GM18508 (cell line): Measurements from ENCODE around the gene CHD9NB.
"Not testable (repeated sequence)": the region's sequence is repeated elsewhere in the genome, so short reads cannot be mapped to it uniquely, and the experiment has no call there.

Experiments
- ATAC-seq: cut with Tn5 transposase; IDR thresholded peaks from one replicate; pipeline ENCODE4 v1.9.1; 2021; ENCODE audit warnings: moderate number of reproducible peaks; ENCODE audit not compliant: insufficient read depth, unreplicated experiment

The CHD9NB gene

DNA sequence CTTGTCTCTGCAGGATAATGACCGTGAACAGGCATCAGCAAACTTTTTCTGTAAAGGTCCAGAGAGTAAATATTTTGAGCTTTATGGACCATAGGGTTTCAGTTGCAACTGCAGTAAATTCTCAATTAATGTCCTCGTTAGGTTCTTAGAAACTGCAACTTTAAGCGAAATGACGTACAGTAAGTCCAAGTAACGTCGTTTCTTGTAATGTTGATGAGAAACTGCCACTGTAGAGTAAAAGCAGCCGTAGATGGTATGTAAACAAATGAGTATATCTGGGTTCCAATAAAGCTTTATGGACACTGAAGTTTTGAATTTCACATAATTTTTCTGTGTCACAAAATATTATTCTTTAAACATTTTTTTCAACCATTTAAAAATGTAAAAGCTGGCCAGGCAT lies 7.0 kb upstream of the CHD9NB start:
- no peak for ATAC-seq

DNA sequence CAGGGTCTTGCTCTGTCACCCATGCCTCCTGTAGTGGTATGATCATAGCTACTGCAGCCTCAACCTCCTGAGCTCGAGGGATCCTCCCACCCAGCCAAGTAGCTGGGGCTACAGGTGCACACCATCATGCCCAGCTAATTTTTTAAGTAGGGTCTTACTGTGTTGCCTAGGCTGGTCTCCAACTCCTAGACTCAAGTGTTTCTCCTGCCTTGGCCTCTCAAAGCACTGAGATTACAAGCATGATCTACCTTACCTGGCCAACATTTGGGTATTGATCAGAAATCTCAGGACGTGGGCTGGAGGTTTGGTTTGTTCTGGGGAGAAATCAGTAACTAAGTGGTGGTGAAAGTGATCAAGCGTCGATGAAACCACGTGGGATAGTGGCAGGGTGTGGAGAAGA lies 6.2 kb upstream of the CHD9NB start:
- ATAC-seq = no peak

DNA sequence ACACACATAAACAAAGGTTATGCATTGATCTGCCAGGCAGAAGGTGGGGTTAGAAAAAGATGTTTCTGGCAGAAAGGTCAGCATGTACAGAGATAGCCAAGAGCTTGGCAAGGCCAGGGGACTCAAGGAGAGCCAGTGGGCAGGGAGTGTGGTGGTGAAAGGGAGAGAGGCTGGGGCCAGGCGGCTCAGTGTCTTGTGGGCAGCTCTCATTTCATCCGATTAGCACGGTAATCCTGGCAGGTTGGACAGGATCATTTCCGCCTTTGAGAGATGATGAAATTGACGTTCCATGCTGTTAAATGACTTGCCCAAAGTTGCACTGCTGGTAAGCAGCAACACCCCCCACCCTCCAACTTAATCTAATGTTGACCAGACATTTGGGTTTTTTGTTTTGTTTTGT lies 5.7 kb upstream of the CHD9NB start:
- no peak for ATAC-seq

DNA sequence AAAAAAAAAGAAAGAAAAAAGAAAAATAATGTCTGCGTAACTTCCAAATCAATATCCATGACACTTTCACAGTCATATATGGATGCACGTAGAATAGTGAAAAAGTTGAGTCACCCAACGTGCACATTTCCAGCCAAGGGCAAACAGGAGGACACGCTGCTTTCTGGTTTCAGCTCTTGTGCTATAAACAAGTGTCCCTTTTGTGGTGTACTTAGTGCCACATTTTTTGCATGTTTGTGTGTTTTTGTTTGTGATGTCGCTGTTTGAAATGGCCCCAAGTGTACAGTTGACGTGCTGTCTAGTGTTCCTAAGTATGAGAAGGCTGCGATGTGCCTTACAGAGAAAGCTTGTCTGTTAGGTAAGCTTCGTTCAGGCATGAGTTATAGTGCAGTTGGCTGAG lies 5.0 kb upstream of the CHD9NB start:
- ATAC-seq = no peak

DNA sequence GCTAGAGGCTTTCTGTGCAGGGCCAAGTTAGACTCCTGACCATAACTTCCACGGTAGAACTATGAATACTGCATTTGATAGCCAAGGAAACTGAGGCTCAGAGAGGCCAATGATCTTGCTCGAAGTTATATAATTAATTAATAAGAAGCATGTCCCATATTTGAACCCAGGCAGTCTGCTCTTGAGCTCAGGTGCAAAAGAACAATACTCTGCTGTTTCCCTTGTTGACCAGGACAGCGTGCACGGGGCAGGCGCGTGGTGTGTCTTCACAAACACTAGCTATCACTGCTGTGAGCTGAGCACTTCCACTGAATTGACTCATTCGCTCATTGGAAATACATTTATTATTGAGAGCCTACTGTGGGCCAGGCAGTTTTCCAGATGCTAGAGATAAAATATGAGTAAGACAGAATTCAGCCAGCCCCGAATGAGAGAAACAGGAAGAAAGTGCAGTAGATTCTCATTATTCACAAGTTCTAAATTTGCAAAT lies 3.7 kb upstream of the CHD9NB start:
- no peak for ATAC-seq

DNA sequence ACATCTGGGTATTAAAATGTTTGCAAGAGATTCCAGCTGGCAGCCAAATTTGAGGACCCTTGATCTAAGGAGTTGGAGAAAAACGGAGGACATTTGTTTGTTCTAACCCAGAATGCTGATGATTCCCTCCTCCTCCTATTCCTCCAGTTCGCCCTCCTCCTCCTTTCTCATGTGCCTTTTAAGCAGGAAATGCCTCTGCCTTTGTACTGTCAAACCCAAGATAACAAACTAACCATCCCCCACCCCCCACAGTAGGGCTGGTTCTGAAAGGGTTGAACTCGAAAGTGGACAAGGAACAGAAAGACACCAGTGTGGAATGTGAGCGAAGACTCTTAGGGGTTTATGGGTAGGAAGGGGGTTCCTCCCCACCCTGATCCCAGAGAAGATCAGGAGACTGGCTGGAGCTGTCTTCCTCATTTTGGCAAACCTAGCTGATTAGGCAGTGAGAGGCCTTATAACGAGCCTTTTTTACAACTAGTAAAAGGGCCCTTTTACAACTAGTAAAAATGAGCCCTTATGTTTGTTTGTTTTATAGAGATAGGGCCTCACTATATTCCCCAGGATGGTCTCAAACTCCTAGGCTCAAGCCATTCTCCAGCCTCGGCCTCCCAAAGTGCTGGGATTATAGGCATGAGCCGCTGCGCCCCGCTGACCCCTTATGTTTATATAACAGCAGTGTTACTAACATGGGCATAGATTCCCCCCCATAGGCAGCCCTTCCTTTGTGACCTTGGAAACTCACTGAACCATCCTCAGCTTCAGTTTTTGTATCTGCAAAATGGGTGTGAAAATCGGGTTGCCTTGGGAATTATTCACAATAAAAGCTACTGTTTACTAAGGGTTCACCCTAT lies 3.1 kb upstream of the CHD9NB start:
- ATAC-seq = no peak

DNA sequence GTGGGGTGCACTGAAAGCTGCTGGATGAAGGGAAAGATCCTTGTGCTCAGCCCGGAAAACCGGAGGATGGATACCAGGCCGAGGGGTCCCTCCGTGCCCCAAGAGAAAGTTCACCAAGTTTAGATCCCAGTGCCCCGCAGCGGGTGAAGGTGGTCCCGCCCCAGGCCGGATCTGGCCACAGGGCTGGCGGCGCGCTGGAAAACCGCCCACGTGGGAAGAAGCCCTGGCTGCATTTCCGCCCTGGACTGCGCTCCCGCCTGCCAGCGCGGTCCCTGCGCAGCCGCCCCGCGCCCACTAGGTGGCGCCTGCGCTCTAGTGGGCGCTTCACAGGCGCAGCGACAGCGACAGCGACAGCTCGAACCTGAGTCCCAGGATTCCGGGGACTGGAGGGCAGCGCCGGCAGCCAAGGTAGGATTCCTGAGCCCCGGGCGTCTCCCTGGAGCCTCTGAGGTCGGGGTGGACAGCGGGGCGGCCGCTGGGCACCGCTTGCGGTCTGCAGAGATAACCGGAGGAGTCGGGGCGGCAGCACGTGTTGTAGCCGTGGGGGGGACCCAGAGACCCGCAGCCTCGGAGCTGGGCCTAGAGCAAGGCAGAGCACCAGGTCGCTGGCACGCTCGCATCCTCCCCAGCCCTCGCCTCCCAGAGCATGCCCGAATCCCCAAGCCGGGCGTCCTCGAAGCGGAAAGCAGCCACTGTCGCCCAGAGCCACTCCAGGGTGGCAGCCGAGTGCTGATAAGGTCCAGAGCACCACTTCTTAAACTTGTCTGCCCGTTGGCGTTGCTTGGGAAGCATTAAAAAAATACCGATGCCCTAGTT lies 2.2 kb upstream of the CHD9NB start, which contains the start of gene CHD9:
TSS of gene CHD9 (plus strand) at position 322 of the 816 bp plus-strand sequence. CDS start 101,099 bp downstream, outside the sequence.
- peak; percentile 31 for ATAC-seq

DNA sequence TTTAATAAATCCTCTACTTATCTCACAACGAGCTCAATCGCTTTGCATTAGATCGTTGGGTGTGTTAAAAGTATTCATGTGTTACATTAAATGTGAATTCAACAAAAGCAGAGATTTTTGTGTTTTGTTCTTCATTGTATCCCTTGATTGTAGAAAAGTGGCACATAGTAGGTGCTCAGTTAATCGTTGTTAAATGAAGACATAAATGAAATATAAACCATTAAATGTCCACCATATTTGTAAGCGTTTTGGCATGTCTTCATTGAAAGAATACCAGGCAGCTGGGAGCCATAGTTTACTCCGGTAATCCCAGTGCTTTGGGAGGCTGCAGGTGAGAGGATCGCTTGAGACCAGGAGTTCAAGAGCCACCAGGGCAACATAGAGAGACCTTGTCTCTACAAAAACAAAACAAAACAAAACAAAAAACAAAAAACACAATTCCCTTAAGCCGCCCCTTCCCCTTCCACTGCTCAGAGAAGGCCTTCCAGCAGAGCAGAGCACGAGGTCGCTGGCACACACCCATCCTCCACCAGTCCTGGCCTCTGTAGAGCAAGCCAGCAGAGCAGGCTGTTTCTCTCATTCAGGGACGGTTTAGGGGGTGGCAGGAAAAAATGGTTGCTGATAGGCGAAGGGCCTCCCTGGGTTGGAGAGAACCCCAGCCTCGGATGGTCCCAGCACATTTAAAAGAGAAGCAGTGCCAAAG lies 1.4 kb upstream of the CHD9NB start:
- peak; percentile 25 for ATAC-seq

DNA sequence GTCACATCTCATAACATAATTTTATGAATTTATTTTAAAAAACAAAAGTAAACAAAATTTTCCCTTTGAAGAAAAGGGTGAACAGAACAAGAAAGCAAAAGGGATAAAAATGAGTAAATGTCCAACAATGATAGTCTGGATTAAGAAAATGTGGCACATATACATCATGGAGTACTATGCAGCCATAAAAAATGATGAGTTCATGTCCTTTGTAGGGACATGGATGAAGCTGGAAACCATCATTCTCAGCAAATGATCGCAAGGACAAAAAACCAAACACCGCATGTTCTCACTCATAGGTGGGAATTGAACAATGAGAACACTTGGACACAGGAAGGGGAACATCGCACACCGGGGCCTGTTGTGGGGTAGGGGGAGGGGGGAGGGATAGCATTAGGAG lies 1.4 kb downstream of the CHD9NB start:
- not testable (repeated sequence) for ATAC-seq

DNA sequence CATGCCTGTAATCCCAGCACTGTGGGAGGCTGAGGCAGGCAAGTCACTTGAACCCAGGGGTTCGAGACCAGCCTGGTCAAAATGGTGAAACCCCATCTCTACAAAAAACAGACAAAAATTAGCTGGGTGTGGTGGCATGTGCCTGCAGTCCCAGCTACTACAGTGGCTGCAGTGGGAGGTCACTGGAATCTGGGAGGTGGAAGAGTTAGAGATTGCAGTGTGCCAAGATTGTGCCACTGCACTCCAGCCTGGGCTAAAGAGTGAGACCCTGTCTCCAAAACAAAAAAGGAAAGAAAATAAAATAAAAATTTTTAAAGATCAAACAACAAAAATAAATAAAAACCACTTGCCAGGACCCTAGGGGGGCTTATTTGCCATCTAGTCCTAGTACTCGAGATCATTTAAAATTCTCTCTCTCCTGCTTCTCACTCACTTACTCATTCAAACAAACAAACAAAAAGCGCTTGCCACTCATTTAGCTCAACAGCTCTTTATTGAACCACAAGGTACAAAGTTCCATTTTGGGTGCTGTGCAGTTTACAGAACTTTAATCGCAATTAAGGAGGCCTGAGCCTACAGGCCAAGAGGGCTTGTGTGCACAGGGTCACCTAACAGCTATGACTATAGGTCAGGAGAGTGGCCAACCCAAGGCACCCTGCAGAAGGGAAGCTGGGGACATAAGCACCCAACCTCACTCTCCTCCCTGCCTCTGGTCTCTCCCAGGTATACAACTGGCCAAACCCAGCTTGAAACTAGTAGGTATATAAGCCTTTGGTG lies 4.4 kb downstream of the CHD9NB start:
- ATAC-seq = no peak

DNA sequence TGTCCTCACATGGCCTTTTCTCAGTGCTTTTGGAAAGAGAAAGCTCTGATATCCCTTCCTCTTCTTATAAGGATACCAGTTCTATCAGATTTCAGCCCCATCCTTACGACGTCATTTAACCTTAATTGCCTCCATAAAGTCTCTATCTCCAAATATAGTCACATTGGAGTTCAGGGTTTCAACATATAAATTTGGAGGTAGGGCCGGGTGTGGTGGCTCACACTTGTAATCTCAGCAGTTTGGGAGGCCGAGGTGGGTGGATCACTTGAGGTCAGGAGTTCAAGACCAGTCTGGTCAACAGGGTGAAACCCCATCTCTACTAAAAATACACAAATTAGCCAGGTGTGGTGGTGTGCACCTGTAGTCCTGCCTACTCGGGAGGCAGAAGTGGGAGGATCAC lies 5.2 kb downstream of the CHD9NB start:
- not testable (repeated sequence) for ATAC-seq

DNA sequence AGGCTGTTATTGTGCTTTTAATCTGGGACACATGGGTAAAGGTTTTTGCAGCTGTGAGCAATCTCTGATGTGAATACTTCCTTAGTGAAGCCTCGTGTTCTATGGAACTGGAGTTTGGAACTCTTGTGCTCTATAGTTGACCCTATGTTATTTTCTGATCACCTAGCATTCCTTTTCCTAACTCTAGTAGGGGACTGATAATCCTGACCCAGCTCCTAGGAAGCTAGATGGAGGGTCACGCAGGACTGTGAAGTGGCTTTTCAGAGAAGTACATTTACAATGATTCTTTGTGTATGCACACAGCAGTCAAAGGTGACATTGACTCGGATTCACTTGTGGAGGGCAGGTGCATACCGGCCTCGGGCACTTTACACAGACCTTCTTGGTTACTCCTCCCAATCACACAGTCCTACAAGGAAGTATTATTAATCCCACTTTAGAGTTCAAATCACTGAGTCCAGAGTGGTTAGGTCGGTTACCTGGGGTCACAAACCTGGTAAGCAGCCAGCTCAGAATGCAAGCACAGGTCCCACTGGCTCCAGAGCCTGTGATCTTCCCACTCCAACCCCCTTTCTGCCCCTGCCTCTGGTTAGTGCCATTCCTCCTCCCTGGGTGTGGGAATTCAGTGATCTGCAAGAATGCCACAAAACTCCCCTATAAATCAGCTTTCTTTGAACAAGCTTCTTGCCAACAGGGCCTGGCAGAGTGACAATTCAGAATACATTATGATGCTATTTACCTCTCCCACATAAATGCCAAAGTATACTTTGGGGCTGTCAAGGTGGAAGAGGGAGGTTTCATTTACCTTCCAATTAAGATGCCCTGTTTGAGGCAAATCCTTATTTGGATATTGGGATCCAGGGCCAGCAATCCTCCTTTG lies 7.1 kb downstream of the CHD9NB start:
- ATAC-seq = no peak

DNA sequence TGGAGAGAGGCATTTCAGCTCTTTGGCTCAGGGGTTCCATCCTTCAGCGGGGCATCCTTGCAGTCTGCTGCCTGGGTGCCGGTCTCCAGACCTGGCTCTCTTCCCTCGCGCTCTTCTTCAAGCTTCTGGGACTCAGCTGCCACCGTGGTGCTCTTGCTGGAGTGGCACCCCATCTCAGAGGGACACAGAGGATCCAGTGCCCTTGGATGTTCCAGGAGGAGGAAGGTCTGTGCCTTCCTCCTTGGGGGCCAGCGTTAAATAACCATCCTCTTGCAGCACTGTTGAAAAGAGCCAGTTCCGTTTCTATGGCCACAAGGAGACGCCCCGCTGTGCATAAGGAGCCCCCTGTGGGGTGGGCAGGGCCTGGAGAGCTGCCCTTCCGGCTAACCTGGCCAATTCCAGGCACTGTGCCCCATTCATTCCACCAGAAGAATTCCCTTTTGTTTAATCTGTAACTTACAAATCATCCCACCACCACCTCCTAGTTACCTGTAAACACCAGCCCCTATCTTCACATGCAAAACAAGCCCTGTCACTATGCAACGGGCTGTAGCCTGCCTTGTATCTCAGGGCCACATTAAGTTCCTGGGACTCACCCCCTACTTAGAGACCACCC lies 8.6 kb downstream of the CHD9NB start:
- no peak for ATAC-seq

DNA sequence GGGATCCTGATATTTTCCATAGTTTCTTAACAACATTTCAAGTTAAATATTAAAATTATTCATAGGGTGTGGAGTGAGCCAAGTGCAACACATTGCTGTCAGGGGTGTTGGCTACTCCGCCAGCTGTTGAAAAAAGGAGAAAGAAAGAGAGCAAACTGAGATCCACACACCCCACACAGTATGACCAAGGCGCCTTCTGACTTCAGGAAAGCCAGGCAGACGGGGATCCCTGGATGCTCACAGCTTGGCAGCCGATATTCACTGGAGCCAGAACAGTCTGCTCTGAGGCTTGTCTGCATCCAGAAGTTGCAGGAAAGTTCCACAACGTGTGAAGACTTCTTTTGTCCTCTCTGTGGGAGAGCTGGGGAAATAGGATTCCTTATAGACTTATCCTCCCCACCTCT lies 9.3 kb downstream of the CHD9NB start:
- no peak for ATAC-seq

DNA sequence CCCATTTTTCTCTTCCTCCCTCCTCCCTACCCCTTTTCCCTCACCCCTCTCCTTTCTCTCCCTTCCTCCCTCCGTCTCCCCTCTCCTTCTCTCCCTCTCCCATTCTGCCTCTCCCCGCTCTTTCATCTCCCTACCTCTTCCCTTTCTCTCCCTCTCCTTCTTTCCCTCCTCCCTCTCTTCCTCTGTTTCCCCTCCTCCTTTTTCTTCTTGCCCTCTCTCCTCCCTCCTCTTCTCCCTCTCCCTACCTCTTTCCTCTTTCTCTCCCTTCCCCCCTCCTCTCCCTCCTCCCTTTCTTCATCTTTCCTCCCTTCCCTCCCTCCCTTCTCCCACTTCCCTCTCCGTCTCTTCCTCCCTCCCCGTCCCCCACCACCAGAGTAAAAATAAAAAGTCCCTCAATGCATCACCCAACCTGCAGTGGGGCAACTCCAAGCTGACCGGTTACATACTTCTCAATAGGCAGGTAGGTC lies 10.4 kb downstream of the CHD9NB start:
- ATAC-seq = no peak

DNA sequence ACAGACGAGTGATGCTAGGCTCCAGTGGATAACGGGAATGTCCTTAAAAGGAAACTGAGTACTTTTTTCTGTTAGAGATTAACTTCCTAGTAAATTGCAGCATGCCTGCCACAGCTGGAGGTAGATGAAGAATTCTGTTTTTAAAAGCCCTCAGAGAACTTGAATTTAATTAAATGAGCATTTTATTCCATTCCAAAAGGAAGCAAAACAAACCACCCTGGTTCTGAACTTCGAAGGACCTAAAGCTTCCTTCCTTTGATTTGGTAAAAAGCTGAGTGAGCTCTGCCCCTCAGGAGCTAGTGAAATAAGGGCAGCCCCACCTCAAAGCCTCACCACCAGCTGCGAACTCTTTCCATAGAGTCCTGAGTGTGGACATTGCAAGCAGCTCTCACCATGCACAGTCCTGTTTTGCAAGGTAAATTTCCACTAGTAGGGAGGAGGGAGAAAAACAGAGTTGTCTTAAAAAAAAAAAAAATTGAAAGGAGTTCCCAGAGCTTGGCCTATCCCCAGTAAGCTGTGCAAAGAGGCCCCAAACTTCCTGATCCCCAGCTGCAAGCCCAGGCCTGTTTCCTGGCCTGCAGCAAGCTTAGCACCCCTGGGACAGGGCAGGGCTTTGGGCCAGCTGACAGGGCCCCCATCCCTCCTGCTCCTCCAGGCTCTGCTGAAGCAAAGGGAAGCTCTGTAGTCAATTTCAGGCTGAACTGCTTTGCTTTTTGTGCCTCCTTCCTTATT lies 11.2 kb downstream of the CHD9NB start:
- no peak for ATAC-seq

DNA sequence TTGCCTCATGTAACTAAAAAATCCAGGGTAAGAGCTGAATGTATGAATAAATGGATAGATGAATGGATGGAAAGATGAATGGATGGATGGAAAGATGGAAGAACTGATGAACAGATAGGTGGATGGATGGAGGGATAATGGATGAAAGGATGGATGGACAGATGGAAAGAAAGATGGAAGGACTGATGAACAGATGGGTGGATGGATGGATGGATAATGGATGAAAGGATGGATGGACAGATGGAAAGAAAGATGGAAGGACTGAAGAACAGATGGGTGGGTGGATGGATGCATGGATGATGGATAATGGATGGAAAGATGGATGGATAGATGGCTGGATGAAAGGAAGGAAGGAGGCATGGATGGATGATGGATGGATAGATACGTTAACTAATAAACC lies 11.9 kb downstream of the CHD9NB start:
- no peak for ATAC-seq

DNA sequence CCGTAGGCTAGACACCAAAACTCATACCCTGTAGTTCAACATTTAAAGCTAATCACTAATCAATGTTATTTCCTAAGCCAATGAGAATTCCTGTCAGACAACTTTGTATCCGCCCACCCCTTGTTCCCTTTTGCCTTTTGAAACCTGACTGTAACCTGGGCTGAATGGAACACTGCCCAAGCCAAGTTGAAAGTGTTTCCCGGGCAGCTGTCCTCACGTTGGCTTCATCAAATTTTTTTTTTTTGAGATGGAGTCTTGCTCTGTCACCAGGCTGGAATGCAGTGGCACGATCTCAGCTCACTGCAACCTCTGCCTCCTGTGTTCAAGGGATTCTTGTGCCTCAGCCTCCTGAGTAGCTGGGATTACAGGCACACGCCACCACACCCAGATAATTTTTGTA lies 16.0 kb downstream of the CHD9NB start:
- ATAC-seq = not testable (repeated sequence)
